Measurements from ENCODE around the gene SPATS1.

DNA sequence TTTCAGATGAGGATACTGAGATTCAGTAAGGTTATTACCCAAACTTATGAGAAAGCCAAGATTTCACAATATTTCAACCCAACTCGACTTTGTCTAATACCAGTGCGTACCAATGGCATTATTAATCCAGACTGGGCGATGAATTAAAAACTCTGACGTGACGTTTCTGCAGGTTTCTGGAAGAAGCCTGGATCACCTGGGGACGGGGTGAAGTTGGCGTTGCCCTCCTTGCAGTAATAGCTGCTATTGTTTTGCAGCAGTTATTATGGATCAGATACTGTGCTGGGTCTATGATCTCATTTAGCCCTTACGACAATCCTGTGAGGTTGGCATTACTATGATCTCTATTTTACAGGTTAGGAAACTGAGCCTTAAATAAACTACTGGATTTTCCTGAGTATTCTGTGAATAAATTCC, 44.5 kb downstream of the SPATS1 start:
- TF ChIP-seq, protein P1, sequence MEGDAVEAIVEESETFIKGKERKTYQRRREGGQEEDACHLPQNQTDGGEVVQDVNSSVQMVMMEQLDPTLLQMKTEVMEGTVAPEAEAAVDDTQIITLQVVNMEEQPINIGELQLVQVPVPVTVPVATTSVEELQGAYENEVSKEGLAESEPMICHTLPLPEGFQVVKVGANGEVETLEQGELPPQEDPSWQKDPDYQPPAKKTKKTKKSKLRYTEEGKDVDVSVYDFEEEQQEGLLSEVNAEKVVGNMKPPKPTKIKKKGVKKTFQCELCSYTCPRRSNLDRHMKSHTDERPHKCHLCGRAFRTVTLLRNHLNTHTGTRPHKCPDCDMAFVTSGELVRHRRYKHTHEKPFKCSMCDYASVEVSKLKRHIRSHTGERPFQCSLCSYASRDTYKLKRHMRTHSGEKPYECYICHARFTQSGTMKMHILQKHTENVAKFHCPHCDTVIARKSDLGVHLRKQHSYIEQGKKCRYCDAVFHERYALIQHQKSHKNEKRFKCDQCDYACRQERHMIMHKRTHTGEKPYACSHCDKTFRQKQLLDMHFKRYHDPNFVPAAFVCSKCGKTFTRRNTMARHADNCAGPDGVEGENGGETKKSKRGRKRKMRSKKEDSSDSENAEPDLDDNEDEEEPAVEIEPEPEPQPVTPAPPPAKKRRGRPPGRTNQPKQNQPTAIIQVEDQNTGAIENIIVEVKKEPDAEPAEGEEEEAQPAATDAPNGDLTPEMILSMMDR (IDR thresholded peaks at IDR 0.05 in 8 of 11, conservative IDR thresholded peaks at IDR 0.05 in 3 of 11), result no peak
- no peak for TF ChIP-seq POLR2AphosphoS5 (IDR thresholded peaks at IDR 0.05)
- TF ChIP-seq POLR2A (IDR thresholded peaks at IDR 0.05), result no peak
